DND-41 (cell line): Measurements from ENCODE around the gene MBOAT1.

Source experiments
- EZH2 ChIP-seq: IDR thresholded peaks from 3 replicates; pipeline ENCODE4 v1.6.1; 2012; ENCODE audit warnings: borderline replicate concordance, low read depth, mild to moderate bottlenecking, moderate library complexity, low read length, inconsistent platforms; ENCODE audit not compliant: severe bottlenecking
- TF ChIP-seq, protein P1 (sequence below): IDR thresholded peaks from 2 replicates; pipeline ENCODE4 v1.5.1; 2012; ENCODE audit warnings: borderline replicate concordance, low read length, moderate library complexity, mild to moderate bottlenecking; ENCODE audit not compliant: poor library complexity, severe bottlenecking; ENCODE audit errors: extremely low read depth

DNA sequence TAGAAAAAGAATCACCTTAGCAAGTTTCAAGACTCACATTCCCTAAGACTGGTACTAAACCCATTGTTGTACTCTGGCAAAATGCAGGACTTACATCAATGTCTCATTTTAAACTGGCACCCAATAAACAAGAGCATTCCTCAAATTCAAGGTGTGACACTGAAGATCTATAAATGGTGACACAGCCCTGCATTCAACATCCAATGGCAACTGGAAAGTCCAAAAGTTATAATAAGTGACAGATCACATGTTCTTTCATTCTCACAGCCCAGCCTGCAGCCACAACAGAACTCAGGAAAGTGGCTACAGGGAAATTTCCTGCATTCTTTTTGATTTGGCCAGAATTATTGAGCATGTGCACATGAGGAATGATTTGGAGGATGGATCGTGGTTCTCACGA lies 57.5 kb downstream of the MBOAT1 start:
- TF ChIP-seq, protein P1, sequence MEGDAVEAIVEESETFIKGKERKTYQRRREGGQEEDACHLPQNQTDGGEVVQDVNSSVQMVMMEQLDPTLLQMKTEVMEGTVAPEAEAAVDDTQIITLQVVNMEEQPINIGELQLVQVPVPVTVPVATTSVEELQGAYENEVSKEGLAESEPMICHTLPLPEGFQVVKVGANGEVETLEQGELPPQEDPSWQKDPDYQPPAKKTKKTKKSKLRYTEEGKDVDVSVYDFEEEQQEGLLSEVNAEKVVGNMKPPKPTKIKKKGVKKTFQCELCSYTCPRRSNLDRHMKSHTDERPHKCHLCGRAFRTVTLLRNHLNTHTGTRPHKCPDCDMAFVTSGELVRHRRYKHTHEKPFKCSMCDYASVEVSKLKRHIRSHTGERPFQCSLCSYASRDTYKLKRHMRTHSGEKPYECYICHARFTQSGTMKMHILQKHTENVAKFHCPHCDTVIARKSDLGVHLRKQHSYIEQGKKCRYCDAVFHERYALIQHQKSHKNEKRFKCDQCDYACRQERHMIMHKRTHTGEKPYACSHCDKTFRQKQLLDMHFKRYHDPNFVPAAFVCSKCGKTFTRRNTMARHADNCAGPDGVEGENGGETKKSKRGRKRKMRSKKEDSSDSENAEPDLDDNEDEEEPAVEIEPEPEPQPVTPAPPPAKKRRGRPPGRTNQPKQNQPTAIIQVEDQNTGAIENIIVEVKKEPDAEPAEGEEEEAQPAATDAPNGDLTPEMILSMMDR: no peak
- no peak for TF ChIP-seq EZH2
